Measurements from ENCODE around the gene OAS1.

The OAS1 gene

DNA sequence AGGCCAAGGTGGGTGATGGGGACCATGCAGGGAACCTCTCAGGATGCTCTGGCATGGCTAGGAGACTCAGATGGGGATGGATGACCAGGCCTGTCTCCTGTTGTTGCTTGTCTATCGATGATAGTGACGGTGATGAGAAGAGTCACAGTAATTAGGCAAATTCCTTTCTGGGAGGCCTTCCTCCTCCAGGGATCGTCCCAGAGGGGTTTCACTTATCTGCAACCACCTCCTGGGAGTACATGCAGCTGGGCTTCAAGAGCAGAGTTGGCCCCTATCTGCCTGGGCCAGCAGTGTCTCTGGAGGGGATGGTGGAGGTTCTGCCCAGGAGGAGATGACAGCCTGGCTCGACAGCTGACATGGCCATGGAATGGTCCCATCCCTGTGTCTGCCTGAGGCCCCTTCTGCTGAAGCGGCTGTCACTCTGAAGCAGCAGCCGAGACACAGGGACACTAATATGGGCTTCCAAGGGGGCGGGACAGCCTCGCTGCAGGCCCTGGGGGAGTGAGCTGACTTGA is 27.5 kb upstream of the OAS1 start:
- DNase-seq (ENCODE audit: low read depth): no peak
- no peak for TF ChIP-seq CTCF (IDR thresholded peaks at IDR 0.05; ENCODE audit: control insufficient read depth, extremely low read depth, insufficient read depth)
- H3K4me3 ChIP-seq (ENCODE audit: low read depth, low read length): no peak overlapping the region

- H3K4me3 ChIP-seq (ENCODE audit: low read depth, low read length): no peak overlapping the region
- no peak for DNase-seq (ENCODE audit: low read depth)
- TF ChIP-seq CTCF (IDR thresholded peaks at IDR 0.05; ENCODE audit: control insufficient read depth, extremely low read depth, insufficient read depth): no peak
Measured at GRCh38 chr12:112881602-112882001, 25.2 kb upstream of the OAS1 start.

DNA sequence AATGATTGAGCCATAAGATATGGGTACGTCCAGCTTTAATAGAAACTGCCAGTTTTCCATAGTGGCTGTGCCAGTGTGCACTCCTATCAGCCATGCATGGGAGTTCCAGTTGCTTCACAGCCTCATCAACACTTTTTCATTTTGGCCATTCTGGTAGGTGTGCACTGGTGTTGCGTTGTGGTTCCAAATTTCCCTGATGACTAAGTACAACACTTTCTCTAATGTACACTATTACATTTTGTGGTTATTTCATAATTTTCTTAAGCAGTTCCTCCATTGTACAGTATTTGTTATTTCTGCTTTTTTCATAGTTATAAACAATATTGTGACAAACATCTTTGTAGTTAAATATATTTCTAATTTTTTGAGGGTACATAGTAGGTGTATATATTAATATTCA is 21.5 kb upstream of the OAS1 start:
- TF ChIP-seq CTCF (IDR thresholded peaks at IDR 0.05; ENCODE audit: control insufficient read depth, extremely low read depth, insufficient read depth): no peak
- DNase-seq (ENCODE audit: low read depth): no peak
- H3K4me3 ChIP-seq (ENCODE audit: low read depth, low read length): no peak overlapping the region

- DNase-seq (ENCODE audit: low read depth): no peak
- TF ChIP-seq CTCF (IDR thresholded peaks at IDR 0.05; ENCODE audit: control insufficient read depth, extremely low read depth, insufficient read depth): no peak
- H3K4me3 ChIP-seq (ENCODE audit: low read depth, low read length): no peak overlapping the region
Measured at GRCh38 chr12:112887550-112887949, 19.2 kb upstream of the OAS1 start.

DNA sequence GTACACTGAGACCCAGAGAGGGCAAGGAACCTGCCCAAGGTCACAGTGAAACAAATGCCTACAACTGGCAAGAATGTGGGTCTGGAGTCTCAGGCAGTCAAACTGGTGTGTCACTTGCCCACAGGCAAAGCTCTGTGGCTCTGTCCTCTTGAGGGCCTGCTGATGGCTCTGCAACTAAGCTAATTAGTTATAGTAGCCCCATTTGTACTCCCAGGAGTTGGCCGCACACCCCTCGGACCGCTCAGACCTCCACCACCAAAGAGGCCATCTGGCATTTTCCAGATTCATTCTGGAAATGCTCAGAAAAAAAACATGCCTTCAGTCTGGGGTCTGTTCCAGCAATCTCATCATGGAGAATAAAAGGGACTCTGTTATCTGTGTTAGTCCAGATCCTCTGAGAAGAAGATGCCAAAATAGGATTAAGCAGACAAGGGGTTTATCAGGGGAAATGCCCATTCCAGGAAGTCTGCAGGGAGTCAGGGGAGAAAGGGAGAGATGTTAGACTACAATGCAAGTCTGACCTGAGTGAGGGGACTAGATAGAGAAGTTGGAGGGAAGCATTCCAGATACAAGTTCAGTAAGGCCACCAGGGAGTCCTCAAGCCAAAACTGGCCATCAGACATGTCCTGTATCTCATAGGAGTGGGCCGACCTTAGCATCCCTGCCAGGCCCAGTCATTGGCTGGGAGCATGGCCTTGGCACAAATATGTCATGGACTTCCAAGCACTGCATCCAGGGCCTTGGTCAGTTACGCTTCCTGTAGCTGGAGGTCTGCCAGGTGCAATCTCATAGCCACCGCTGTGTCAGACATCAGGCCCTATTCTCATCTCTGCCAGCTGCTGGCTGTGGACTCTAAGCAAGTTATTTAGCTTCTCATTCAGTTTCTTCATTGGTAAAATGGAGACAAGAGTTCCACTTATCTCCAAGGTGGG is 15.4 kb upstream of the OAS1 start:
- DNase-seq (ENCODE audit: low read depth): no peak
- no peak for TF ChIP-seq CTCF (IDR thresholded peaks at IDR 0.05; ENCODE audit: control insufficient read depth, extremely low read depth, insufficient read depth)
- no peak overlapping the region for H3K4me3 ChIP-seq (ENCODE audit: low read depth, low read length)

- DNase-seq (ENCODE audit: low read depth): no peak
- H3K4me3 ChIP-seq (ENCODE audit: low read depth, low read length): no peak overlapping the region
- no peak for TF ChIP-seq CTCF (IDR thresholded peaks at IDR 0.05; ENCODE audit: control insufficient read depth, extremely low read depth, insufficient read depth)
Measured at GRCh38 chr12:112892856-112893255, 13.9 kb upstream of the OAS1 start.

All from LNCaP clone FGC (cell line).